HG02678 (cell line): ENCODE data around the gene KCNQ2.

Source experiments
- ATAC-seq: cut with Tn5 transposase; IDR thresholded peaks from one replicate; pipeline ENCODE4 v1.9.1; 2021; ENCODE audit warnings: mild to moderate bottlenecking, moderate library complexity; ENCODE audit not compliant: unreplicated experiment

Gene KCNQ2

GRCh38 chr20:63439866-63440265, 32.6 kb downstream of the KCNQ2 start:
- no peak for ATAC-seq

- ATAC-seq: no peak
Measured at GRCh38 chr20:63438121-63438520, 34.3 kb downstream of the KCNQ2 start.

DNA sequence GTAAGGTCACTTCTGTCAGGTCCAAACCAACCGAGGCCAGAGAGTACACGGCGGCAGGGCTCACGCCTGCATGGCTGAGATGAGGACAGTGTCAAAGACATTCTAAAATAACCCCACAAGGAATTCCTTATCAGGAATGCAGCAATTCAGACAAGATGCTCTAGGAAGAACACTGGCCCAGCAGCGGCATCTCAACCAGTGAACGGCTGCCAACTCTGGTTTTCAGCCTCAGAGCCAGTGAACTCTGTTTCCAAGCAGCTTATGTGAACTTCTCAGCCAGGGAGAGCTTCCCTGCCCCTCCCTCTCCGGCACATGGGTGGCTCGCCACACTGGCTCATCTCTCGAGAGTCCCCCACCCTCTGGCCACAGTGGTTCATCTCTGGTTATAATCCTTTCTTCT, 36.9 kb downstream of the KCNQ2 start:
- no peak for ATAC-seq

- ATAC-seq: no peak
Measured at GRCh38 chr20:63434599-63435378, 37.7 kb downstream of the KCNQ2 start.

GRCh38 chr20:63433756-63434531, 38.5 kb downstream of the KCNQ2 start:
- no peak for ATAC-seq

DNA sequence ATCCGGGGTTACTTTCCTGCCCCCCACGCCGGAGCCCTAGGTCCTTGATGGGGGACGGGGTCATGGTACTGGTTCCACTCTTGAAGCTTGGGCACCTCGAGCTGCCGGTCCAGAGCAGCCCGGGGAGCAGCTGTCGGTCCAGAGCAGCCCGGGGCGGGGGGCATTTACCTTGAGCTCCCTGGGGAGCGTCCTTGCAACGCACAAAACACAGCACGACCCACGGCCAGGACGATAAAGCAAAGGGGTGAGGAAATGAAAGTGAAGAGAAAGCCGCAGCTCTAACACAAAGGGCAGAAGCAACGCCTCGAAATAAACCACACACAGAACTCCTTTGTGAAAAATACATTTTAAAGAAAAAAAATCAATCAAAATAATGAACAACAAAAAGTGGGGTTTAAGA, 39.1 kb downstream of the KCNQ2 start:
- ATAC-seq: no peak

DNA sequence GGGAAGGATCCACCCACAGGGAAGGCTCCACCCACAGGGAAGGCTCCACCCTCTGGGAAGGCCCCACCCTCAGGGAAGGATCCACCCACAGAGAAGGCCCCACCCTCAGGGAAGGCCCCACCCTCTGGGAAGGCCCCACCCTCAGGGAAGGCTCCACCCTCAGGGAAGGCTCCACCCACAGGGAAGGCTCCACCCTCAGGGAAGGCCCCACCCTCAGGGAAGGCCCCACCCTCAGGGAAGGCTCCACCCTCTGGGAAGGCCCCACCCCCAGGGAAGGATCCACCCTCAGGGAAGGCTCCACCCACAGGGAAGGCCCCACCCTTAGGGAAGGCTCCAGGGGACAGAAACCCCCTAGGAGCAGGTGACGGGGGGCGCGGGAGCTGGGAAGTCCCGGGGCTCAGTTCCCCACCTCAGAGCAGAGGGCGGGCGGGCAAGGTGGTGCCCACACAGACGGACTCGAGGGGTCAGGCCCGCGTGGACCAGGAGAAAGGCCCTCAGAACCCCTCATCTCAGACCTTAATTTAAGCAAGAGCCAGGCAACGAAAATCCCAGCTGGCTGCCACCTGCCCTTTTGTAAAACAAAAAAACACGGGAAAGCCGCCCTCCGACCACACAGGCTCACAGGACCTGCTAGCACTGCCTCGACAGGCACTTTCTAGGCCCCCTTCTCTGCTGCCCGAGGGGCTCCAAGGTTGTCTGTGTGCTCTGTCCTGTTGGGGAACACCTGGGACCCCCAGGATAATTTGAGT, 39.7 kb downstream of the KCNQ2 start:
- no peak for ATAC-seq

GRCh38 chr20:63431944-63432343, 40.5 kb downstream of the KCNQ2 start:
- no peak for ATAC-seq

- no peak for ATAC-seq
Measured at GRCh38 chr20:63430891-63431290, 41.6 kb downstream of the KCNQ2 start.

GRCh38 chr20:63429992-63430391, 42.5 kb downstream of the KCNQ2 start:
- no peak for ATAC-seq

- no peak for ATAC-seq
Measured at GRCh38 chr20:63428906-63429575, 43.4 kb downstream of the KCNQ2 start.

GRCh38 chr20:63427724-63428330, 44.6 kb downstream of the KCNQ2 start:
- ATAC-seq: no peak

- ATAC-seq: no peak
Measured at GRCh38 chr20:63427206-63427605, 45.2 kb downstream of the KCNQ2 start.

DNA sequence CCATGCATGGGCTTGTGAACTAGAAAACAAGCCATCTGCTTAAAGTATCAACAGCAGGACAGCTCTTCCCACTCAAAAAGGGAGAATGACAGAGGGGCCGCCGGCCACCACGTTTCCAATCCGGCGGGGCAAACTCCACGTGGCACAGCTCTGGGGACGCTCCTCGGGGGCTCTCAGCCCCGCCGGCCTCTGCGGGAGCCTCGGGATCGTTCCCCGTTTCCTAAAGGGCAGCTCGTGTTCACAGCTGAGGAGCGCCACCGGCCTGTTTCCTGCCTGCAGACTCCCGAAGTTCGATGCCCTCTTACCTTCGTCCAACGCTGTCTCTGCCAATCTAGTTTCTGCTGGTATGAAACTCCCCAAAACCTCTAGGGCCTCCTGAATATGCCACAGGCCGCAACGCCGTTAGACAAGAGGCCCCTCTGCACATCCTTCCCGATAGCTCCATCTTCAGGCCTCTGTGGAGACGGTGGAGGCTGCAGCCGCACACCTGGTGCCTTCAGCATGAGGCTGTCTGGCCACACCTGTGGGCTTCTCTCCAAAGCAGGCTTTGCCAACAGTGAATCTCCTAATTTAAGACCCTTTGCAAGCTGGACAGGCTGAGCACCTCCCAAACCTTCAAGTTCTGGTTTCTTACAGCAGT, 46.5 kb downstream of the KCNQ2 start:
- ATAC-seq: no peak

DNA sequence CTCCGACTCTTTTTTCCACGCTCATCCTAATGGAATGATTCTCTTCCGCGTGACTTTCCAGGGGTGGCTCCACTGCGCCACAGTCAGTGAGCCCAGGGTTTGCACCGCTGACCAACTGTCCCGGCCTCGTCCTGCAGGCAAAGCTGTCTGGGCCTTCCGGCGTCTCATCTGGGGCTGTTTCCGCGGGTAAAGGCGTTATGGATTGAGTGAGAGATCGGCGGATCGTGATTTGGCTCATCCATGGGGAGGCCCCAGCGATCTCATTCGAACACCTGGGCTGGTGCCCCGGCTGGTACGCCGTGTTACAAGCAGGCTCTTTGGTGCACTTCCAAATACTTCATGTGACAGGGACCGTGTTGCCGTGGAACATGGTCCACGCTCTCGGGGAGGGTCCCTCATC, 47.8 kb downstream of the KCNQ2 start:
- ATAC-seq: no peak

- no peak for ATAC-seq
Measured at GRCh38 chr20:63423751-63424150, 48.7 kb downstream of the KCNQ2 start.

DNA sequence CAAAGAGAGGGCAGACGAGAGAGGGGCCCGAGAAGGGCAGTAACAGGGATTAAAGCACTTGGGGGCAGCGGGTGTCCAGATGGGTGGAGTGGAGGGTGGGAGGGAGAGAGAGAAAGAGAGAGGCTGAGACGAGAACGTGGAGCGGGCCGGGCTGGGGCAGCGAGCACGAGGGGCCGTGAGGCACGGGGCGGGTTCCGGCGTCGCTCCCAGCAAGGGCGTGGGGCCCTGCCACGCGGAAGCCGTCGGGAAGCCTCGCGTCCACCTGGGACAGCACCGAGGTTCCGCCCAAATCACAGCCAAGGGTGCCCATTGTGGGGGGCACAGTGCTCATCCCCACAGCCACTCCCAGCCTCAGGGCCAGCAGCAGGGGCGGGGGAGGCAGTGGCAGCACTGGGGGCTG, 49.8 kb downstream of the KCNQ2 start:
- ATAC-seq: no peak

- ATAC-seq: no peak
Measured at GRCh38 chr20:63421913-63422312, 50.5 kb downstream of the KCNQ2 start.

GRCh38 chr20:63421094-63421692, 51.3 kb downstream of the KCNQ2 start:
- ATAC-seq: no peak
